Tongue (tissue), 2 donors: ENCODE measurements around the gene UQCRC1. TPM values are rescaled to one million over a fixed set of nuclear protein-coding genes. Genes with fewer than 3 reads are reported as not detected.

Source experiments
- DNase-seq: peaks from one replicate; pipeline ENCODE4 v3.0.0-alpha.2; 2015
- total RNA-seq: library from RNA; depleted of rRNA; stranded (reverse); fragments of >200 nt; gene quantifications from one replicate; pipeline ENCODE4 v1.2.3, GENCODE V29; 2014

UQCRC1 gene
- total RNA-seq, 1 donor from 2014 or later, result 465 TPM

DNA sequence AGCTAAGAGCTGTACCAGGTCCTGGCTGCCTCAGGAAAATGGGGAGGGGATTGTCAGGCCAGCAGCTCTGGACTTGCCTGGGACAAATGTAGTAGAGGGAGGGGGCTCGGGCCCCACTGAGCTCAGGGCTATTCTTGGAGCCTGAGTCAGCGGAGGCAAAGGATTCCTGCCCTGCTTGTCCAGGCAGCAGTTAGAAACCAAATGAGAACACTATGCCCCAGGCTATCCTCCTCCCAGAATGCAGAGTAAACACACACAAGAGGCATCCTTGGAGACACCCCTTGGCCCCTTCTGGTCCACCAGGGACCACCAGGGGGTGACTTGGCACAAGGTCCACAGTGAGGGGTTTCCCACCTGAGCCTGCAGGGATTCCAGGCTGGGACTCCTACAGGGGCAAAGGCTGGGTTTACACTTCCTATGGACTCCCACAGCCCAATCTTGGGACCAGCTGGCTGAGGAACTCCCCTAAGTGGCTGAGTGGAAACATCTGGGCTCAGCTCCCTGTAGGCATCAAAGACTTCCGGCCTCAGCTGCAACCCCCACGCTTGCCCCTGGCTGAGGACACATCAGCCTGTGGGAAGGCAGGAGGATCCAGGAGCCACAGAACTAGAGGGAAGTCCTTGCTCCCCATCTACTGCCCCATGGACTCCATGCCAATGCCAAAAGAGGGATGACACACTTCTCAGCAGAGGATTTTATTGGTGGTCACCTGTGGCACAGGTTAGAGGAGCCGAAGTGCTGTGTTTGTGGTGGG, 10.9 kb downstream of the UQCRC1 start:
- peak; percentile 85 for DNase-seq

DNA sequence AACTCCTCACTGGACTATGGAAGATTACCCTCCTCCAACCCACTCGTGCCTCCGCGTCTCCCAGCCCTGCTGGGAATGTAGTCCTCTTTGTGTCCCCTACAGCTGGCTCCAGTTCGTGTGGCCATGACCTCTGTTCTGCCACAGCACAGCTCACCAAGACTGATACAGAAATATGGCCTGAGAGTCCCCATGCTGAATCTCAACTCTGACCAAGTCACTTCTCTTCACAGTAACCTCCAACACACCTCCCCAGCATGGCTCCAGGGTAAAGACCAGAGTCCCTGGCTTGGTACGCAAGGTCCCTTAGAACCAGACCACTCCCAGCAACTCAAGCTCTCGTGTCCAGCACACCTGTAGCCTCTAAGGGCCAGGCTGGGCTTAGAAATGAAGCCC, 12.0 kb downstream of the UQCRC1 start:
- DNase-seq, result no peak

DNA sequence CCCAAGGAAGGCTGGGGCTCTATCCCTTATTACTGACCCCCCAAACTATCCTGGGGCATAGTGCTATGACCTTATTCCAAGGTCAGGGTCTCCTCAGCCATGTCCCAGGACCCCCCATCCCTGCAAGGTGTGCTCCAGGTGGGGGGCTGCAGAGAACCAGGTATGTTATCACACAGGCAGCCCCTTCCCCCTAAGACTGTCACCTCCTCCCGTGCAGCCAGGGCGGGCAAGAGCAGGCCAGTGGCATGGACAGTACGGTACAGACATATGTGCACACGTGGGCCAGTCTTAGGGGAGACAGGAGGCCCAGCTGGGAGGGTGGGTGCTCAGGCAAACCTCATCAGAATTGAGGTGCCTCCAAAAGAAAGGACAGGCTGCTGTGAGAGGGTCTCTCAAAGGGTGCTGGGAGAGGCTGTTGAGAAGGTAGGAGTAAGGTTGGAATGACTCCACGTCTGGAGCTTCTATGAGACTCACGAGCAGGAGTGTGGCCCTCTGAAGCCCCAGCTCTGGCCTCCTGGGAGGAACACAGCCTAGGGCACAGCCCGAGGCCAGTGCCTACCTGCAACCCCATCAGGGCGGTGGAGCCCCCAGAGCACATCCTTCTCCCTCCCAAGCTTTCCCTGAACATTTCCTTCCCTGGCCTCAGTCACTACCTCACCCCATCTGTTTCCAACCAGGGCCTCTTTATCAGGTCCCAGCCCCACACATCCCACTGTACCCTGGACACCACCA, 12.6 kb downstream of the UQCRC1 start:
- no peak for DNase-seq

DNA sequence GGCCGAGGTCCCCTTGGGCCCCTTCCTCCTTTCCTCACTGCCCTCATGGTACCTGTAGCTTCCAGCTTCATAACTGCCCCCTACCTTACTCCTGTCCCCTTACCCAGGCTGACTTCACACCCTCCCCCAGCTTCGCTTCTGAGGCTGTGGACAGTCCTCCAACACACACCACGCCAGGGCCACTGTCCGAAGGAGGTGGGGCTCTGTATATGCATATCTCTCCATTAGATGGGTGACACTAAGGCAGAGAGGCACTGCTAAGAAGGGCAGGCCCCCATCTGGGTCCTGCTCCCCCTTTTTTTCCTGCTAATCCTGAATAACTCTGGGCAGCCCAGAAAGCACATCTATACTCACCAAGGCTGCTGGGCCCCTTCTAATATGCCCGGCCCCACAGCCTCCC, 13.3 kb downstream of the UQCRC1 start:
- no peak for DNase-seq

DNA sequence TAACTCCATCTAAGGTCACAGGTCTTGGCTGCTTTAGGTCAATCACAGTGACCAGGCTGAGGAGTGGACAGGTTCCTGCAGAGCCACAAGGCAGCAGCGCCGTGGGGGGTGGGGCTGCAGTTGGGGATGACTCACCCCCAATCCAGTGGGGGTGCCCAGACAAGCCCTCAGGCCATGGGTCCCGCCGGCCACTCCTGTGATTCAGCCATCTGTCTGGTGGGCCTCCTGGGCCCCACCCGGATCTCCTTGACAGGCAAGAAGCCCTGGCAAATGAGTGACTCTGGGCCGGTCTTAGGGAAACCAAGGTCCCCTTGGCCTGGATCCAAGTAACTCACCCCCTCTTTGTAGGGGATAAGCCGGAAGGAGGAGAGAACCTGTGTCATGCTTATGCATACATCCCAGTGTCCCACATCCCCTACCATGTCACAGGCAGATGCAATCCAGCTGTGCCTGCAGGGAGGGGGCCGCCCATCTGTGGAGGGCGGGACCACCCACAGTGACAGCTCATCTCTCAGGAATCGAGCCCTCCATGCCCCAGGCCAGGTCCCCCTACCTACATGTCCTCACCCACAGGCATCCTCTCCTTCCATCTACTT, 13.8 kb downstream of the UQCRC1 start:
- DNase-seq, result peak; percentile 57

DNA sequence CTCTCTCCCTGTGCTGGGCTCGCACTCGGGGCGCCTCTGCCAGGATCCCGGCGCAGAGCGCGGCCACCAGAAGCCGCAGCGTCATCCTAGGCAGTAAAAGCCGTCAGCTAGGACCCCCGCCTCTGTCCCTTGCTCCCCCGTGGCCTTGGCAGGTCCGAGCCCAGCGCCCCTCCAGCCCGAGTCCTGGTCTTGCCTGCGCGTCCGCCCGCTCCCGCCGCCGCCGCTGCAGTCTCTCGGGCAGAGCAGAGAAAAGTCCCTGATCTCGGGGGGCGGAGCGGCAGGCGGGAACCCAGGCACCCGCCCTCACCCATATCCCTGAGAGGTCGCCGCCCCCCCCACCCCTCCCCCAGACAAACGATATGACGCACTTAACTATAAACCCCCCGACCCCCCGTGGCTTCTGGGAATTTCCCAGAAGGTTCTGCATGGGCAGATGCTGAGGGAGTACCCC, 14.3 kb downstream of the UQCRC1 start, which contains the start of gene COL7A1:
Gene COL7A1 (minus strand): TSS at position 255 of the 451 bp plus-strand sequence. CDS start 170 bp downstream, at position 85.
- DNase-seq, result peak; percentile 33

DNA sequence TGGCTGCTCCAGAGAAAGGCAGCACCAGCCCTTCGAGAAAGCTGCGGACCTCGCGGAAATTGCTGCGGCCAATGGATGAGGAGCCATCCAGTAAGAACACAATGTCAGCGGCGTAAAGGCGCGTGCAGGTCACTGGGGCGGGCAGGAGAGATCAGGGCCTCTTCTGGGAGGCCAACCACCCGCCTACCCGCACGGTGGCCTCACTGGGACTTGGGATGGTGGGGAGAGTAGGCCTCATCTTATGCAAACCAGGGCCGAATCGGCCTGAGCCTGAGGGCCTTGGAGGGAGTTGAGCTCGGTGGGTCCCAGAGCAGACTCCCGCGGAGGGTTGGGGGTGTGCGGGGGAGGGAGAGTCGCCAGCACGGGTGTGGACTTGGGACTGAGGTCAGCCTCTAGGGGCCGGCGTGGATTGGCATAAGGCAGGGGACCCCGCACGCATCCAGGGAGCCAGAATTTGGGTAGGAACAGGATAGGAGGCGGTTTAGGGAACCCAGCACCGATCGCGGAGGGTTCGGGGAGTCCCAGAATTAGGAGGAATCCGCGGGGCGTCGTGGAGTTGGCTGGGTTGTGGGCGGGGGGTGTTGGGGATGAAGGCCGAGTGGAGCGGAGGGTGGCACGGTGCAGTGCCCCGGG, 14.9 kb downstream of the UQCRC1 start:
- DNase-seq, result no peak

DNA sequence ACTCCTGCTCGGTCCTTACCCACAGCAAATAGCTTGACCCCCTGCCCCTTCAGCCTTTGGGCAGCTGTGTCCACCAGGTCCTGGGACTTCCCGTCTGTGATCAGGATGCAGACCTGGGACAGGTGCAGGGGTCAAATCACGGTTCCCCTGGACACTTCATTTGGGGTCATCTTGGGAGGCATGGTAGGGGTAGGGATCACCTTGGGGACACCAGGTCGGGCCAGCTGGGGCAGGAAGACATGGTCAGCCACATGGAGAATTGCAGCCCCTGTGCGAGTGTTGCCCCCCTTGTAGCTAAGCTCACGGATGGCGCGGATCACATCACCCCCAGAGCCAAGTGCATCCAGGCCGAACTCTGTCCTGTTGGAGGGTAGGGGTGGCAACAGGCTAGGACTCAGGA, 16.1 kb downstream of the UQCRC1 start:
- DNase-seq, result no peak

DNA sequence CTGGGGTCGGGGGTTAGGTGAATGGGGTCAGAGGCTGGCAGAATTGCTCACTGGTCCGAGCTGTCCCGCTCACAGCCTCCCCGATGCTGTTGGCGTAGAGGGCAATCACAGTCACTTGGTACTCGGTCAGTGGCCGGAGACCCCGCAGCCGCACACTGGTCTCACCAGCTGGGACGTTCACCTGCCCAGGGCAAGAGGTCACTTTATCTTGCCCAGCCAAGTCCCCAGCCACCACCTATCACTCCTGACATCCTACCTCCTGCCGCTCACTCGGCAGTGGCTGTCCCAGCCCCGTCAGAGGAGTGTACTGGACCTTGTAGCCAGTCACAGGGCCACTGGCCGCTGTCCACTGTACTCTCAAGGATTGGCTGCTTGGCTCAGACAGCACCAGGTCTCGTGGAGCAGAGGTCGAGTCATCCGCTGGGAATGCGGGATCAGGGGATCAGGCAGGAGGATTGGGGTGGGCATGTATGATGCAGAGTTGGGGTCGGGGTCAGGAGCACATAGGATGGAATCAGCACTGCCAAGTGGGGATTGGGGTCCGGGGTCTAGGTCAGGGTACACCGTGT, 16.8 kb downstream of the UQCRC1 start:
- no peak for DNase-seq

DNA sequence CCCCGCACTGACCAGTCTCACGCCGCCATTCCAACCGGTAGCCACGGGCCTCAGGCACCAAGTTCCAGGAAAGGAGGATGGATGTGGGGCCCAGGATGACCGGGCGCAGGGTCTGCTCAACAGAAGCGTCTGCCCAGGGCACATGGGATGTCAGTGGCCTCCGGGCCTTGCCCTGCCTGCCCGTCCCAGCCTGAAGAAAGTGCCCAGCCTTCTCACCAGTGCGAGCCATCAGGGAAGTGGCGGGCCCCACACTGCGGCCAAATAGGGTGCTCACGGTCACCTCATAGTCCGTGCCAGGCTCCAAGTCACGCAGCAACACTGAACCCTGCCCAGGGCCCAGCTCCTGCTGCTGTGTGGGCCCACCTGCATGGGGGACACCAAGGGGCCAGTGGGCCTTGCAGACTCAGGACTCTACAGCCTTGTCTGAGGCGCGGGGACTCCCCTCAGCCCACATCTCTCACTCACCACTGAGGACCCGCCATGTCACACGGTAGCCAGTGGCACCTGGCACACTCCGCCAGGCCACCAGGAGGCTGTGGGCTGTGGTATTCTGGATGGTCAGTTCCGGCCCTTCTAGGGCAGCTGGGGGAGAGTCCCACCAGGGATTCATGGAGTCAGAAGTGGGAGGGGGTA, 17.4 kb downstream of the UQCRC1 start:
- no peak for DNase-seq

DNA sequence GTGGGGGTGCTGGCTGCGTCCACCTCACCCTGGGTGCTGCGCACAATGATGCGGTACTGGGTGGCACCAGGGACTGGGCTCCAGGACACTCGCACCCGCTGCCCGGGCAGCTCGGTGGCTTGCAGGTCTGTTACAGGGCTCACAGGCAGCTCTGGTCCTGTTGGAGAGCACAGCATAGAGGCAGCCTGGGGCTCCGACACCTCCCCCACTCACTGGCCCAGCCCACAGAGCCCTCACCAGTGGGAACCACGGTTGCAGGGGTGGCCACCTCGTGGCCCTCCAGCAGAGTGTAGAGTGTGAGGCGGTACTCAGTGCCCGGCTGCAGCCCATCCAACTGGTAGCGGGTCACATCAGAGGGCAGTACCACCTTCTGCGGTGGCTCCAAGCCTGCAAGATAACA, 18.0 kb downstream of the UQCRC1 start:
- no peak for DNase-seq

DNA sequence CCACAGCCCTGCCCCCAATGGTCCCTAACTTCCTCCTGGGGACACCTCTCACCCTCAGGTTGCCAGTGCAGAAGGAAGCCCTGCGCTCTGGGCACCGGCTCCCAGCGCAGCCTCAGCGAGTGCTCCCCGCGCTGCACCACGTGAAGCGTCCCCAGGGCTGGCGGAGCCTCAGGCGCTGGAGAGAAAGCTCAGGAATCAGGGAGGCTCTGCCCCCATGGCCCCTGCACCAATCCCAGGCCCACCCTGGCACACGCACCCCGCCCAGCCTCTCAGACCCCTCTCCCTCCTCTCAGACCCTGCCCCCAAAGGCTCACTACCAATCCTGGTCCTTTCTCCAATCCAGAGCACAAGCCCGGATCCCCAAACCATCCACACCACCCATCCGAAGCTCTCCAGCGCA, 21.2 kb downstream of the UQCRC1 start:
- DNase-seq, result no peak

DNA sequence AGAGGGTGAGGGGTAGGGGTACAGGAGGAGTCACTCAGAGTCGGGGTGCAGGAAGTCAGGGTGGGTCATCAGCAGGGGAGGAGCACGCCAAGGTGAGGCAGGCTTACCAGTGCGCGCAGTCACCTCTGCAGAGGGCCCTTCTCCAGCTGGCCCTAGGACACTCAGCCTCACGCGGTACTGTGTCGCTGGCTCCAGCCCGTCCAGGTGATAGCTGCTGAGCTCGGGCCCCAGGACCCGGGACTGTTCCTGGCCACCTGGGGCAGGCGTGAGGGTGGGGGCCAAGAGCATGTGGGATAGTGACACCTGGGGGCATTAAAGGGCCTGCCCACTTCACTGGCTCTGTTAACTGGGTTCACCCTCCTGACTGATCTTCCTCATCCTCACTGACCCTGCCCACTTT, 21.8 kb downstream of the UQCRC1 start:
- no peak for DNase-seq

DNA sequence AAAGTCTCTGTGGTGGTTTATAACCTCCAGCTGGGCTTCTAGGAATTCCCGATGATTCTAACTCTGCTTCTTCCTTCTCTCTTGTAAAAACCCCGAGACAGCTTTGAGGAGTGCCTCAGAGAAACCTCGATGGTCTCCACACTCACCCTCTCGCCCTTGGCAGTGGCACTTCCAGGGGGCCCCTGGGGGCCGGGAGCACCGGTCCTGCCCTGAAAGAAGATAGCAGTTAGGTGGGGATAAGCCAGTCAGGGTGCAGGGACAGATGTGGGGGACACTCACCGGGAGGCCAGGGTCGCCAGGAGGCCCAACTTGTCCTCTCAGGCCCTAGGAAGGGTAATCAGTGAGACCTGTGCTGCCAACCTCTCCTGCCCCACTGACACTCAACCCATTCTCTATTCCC, 24.0 kb downstream of the UQCRC1 start:
- DNase-seq, result no peak

DNA sequence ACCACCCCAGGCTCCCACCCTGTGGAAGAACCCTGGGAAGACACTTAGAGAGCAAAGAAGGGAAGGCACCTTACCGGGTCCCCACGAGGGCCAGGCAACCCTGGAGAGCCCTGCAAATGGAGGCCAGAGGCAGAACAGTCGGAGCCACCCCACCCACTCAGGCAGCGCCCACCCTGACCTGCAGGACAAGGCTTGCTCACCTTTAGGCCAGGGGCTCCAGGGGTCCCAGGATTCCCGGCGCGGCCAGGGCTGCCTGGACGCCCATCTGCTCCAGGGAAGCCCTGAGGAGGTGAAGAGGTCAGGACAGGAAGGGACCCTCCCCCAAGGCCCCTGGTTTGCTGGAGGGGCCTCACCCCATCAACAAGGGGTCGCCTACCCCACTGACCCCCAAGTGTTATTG, 24.6 kb downstream of the UQCRC1 start:
- DNase-seq, result no peak

DNA sequence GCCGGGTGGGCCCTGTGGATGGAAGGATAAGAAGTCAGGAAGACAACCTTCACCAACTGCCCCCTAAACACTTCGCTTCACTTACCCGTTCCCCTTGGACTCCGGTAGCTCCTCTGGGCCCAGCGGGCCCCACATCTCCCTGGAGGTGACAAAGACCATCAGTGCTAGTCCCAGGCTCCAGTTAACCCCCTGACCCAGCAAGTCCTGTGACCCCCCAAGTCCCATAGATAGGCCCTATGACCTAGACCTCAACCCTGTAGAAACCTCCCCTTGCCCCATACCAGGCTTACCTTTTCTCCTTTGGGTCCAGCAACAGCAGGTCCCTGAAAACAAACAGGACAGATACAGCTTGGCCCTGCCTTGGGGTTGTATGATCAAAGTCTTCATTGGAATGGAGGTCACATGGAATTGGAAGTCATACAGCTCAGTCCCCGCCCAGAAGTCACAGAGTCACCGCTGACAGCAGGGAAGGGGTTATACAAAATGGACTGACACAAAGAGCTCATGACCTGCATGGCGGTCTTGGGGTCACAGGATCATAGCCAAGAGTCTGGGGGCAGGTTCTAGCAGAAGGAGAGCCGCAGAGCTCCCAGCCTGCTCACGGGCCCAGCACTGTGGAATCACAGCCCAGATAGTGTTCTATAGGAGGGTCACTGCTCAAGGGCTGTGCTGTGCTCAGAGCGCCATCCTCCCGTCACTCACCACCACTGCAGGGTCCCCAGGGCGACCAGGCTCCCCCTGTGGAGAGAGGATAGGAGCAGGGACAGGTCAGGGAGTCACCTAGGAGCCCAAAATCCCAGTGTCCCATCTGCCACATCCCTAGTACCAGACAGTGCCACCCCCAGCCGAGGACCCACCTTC, 27.6 kb downstream of the UQCRC1 start:
- no peak for DNase-seq

DNA sequence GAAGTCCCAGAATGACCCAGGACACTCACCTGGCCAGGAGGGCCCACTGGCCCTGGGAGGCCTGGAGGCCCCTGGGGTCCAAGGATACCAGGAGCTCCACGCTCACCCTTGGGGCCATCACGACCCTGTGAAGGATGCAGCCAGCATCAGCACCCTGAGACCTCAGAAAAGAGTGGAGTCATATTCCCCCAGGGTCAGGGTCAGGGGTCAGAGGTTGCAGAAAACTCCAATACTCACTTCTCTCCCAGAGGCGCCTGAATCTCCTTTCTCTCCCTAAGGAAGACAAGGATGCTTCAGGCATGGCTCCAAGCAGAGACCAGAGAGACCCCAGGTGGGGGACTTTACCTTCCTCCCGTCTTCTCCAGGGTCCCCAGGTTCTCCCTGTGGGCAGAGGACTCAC, 32.8 kb downstream of the UQCRC1 start:
- DNase-seq, result no peak

DNA sequence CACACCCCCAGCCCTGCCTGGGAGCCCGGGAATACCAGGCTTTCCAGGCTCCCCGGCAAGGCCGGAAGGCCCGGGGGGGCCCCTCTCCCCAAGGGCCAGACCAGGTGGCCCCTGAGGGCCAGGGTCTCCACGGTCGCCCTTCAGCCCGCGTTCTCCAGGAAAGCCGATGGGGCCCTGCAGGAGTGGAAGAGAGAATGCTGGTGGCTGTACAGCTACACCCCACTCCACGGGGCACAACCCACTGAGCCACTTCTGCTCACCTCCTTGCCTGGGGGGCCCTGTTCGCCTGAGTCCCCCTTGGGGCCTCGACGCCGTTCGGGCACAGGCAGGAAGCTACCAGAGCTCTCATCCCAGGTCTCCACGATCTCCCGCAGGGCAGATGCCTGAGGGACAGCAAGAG, 34.1 kb downstream of the UQCRC1 start:
- no peak for DNase-seq

DNA sequence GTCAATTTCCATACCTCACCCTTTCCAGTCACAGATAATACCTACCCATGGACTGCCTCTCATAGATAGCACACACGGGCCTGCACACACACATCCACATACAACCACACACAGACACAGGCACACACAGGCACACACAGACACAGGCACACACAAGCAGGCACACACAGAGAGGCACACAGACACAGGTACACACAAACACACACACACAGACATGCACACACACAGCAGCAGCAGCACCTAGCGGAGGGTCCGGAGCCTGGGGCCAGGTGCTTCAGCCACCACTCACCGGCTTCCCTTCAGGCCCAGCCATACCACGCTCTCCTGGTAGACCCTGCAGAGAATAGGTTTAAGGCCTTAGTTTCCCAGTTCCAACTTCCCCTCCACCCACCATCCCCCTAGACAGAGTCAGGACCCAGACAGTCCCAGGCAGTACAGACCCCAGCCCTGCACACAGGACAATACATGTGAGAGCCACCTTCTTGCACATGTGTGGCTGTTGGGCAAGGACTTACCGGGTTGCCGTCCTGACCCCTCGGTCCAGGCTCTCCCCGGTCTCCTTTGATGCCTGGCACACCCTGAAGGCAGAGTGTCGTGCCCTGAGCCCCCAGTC, 35.4 kb downstream of the UQCRC1 start:
- no peak for DNase-seq

DNA sequence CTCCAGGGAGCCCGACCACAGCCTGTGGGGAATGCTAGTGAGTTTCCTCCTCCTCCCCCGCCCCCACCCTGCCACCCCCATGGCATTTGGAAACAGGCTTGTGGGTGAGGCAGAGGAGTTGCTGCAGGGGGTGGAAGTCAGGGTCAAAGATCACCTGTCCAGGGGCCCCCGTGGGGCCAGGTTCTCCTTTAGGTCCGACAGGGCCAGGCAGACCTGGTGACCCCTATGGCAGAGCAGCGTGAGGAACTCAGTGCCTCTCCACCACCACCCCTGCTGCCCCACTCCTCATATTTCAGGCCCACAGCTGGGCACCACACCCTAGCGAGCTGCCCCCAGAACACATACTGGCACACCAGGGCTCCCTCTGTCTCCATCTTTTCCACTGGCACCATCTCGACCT, 36.9 kb downstream of the UQCRC1 start:
- no peak for DNase-seq

DNA sequence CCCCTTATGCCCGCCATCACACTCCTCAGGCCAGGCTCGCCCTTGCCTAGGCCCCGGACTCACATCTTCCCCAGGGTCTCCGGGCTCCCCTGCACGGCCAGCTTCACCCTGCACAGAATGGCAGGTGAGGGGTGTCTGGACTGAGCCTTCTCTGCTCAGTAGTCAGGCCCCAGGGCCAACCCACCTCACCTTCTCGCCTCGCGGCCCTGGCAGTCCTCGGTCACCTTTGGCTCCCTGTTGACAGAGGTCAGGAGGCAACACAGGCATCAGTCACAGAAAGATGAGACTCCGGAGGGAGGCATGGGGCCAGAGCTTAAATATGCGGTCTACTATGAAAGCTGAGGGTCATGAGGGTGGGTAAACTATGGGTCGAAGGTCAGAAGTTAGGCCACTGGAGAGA, 37.5 kb downstream of the UQCRC1 start:
- DNase-seq, result no peak
